Lung (tissue), 16 donors: ENCODE data around the gene ZNF436. TPM values are rescaled to one million over a fixed set of nuclear protein-coding genes. Genes with fewer than 3 reads are reported as not detected.

Experiments used
- ATAC-seq: fragments of 200-7000 bp; cut with Tn5 transposase; one replicate; pipeline ENCODE4 v1.9.1; 2020; ENCODE audit warnings: moderate number of reproducible peaks; ENCODE audit not compliant: insufficient read depth, low FRiP score
- DNase-seq, 3 donors: peaks; one replicate each; pipeline ENCODE4 v3.0.0-alpha.2; 2013 to 2017
- H3K27ac ChIP-seq, 2 donors: one replicate each; pipeline ENCODE4 v1.5.1; 2013; ENCODE audit warnings: mild to moderate bottlenecking in 2 of 2, moderate library complexity in 2 of 2, control low read depth in 1 of 2, inconsistent platforms in 1 of 2, low read depth in 1 of 2, low read length in 1 of 2
- H3K27me3 ChIP-seq, 3 donors: one replicate each; pipeline ENCODE4 v1.5.1; 2013; ENCODE audit warnings: low read length in 2 of 3; ENCODE audit not compliant: control insufficient read depth in 3 of 3, insufficient read depth in 3 of 3
- H3K36me3 ChIP-seq, 4 donors: one replicate each; pipeline ENCODE4 v1.5.1; 2013; ENCODE audit warnings: low read length in 4 of 4, mild to moderate bottlenecking in 1 of 4, moderate library complexity in 1 of 4; ENCODE audit not compliant: control insufficient read depth in 4 of 4, insufficient read depth in 4 of 4
- H3K4me1 ChIP-seq, 5 donors: one replicate each; pipeline ENCODE4 v1.5.1; 2013; ENCODE audit warnings: low read length in 5 of 5, mild to moderate bottlenecking in 2 of 5, moderate library complexity in 1 of 5; ENCODE audit not compliant: control insufficient read depth in 5 of 5, insufficient read depth in 5 of 5
- H3K4me3 ChIP-seq: one replicate; pipeline ENCODE4 v1.5.1; 2013; ENCODE audit warnings: mild to moderate bottlenecking, control low read depth, moderate library complexity
- H3K9ac ChIP-seq, 2 donors: one replicate each; pipeline ENCODE4 v1.5.1; 2013; ENCODE audit warnings: low read length in 2 of 2, control low read depth in 1 of 2; ENCODE audit not compliant: insufficient read depth in 1 of 2
- H3K9me3 ChIP-seq, 4 donors: one replicate each; pipeline ENCODE4 v1.5.1; 2013; ENCODE audit warnings: low read length in 3 of 4, mild to moderate bottlenecking in 1 of 4, moderate library complexity in 1 of 4; ENCODE audit not compliant: control insufficient read depth in 4 of 4, insufficient read depth in 3 of 4
- WGBS, 2 donors: extraction: QIAGEN DNeasy Blood & Tissue Kit; methylation state at CpG; one replicate each; pipeline ENCODE4 v1.1.7; 2013; 5-methylcytosine and 5-hydroxymethylcytosine counted together
- long read RNA-seq, 5 donors: transcript quantifications; one replicate each; lab custom pipeline, GENCODE V29; 2026
- polyA plus RNA-seq, 2 donors: library from polyadenylated mRNA; stranded (reverse); fragments of 200-250 nt; gene quantifications; one replicate each; pipeline ENCODE4 v1.2.1, GENCODE V29; 2013
- total RNA-seq, 2 donors: library from RNA; depleted of rRNA in 1 of 2; stranded (reverse); fragments of >200 nt in 1 of 2; gene quantifications; one replicate each; pipeline ENCODE4 v1.2.1, GENCODE V29; 2014 to 2021
- TF ChIP-seq, protein P1 (sequence below): IDR thresholded peaks from 2 replicates; pipeline ENCODE4 v1.5.1; 2012; ENCODE audit warnings: mild to moderate bottlenecking; ENCODE audit errors: control extremely low read depth, extremely low read depth
- donor health status: control.
- donor health status: control.
- donor health status: Bipolar disorder and iron deficiency.
- donor health status: healthy.
- donor health status: DM: yes; HTN: yes; CAD: no.

The ZNF436 gene
- total RNA-seq = 10 to 100 TPM in 1 of 2 donors, 1 to 10 TPM in 1; 8.9 to 30.9 TPM
- 1 to 10 TPM; 2.1 to 4.2 TPM for polyA plus RNA-seq
- long read RNA-seq, donor 1, full-length matches to known transcripts = 12 of 12 reads
- long read RNA-seq, donor 1, partial matches to known transcripts = 0 of 12 reads
- long read RNA-seq, donor 1, other reads (novel, unspliced or antisense) = 0 of 12 reads
- long read RNA-seq, donor 2, full-length matches to known transcripts = 7 of 7 reads
- long read RNA-seq, donor 2, partial matches to known transcripts = 0 of 7 reads
- long read RNA-seq, donor 2, other reads (novel, unspliced or antisense) = 0 of 7 reads
- long read RNA-seq, donor 3, full-length matches to known transcripts = 5 of 5 reads
- long read RNA-seq, donor 3, partial matches to known transcripts = 0 of 5 reads
- long read RNA-seq, donor 3, other reads (novel, unspliced or antisense) = 0 of 5 reads
- long read RNA-seq, donor 4, full-length matches to known transcripts = 3 of 3 reads
- long read RNA-seq, donor 4, partial matches to known transcripts = 0 of 3 reads
- long read RNA-seq, donor 4, other reads (novel, unspliced or antisense) = 0 of 3 reads
- long read RNA-seq, donor 5, full-length matches to known transcripts = 7 of 7 reads
- long read RNA-seq, donor 5, partial matches to known transcripts = 0 of 7 reads
- long read RNA-seq, donor 5, other reads (novel, unspliced or antisense) = 0 of 7 reads

DNA sequence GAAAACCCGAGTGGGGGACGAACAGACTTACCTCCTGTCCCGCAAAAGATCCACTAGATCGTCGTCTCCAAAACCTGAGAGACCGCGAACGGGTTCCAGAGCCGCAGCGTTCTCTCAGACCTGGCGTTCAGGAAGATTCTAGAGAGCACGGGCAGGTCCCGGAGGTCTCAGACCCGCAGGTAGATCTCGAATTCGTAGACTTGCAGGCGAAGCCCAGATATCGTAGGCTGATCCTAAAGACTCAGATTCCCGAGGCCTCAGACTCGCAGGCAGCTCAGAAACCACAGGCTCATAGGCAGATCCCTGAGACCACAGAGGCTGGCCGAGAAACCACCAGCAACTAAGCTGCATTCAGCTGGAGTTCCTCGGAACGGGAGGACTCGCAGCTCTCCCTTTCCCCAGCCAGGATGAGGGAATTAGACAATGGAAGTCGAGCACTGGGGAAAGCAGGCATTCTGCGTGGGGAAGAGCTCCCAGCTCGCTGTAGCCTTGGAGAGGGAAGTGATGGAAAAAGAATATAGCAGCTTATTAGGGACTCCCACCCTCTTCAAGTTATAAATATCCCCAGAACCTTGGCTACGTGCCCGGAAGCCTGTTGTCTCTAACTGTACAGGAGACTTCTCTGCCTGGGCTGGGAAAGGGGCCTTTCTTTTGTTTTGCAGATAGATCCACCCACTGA lies at the start of gene ZNF436:
ZNF436 (minus strand) TSS at position 502 of the 679 bp plus-strand sequence. CDS start 1,831 bp downstream, outside the sequence.
- ATAC-seq = no peak

DNA sequence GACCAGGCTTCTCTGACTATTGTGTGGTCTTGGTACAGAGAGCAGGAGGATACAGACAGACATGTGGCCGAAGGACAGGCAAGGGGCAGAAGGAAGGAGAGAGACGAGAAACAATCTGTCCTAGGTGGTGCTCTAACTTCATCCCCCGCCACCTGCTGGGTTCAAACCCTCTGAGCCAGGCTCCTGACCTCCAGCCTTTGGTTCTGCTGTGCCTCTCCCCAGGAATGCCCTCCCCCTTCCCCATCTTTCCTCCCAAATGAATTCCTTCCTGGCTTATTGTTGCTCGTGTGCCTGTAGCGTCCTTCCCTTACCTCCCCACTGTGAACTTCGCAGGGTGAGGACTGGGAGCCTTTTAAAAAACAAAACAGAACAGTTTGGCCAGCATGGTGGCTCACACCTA lies 49.5 kb upstream of the ZNF436 start:
- no peaks in the 10 kb centered on the region for H3K9me3 ChIP-seq
- no peak overlapping the region for H3K27ac ChIP-seq
- no peak for ATAC-seq
- H3K9ac ChIP-seq = no peak overlapping the region
- H3K27me3 ChIP-seq = no peaks in the 10 kb centered on the region
- peaks cover 0 to 3% (median under 1%) of the 10 kb centered on the region in 4 donors for H3K36me3 ChIP-seq
- 76 to 89% methylated on average over 5 to 6 of the region's 6 CpGs for WGBS, 2 donors
- peaks cover 13 to 27% (median 20%) of the 10 kb centered on the region in 5 donors for H3K4me1 ChIP-seq
- H3K4me3 ChIP-seq = no peak overlapping the region
- TF ChIP-seq, protein P1, sequence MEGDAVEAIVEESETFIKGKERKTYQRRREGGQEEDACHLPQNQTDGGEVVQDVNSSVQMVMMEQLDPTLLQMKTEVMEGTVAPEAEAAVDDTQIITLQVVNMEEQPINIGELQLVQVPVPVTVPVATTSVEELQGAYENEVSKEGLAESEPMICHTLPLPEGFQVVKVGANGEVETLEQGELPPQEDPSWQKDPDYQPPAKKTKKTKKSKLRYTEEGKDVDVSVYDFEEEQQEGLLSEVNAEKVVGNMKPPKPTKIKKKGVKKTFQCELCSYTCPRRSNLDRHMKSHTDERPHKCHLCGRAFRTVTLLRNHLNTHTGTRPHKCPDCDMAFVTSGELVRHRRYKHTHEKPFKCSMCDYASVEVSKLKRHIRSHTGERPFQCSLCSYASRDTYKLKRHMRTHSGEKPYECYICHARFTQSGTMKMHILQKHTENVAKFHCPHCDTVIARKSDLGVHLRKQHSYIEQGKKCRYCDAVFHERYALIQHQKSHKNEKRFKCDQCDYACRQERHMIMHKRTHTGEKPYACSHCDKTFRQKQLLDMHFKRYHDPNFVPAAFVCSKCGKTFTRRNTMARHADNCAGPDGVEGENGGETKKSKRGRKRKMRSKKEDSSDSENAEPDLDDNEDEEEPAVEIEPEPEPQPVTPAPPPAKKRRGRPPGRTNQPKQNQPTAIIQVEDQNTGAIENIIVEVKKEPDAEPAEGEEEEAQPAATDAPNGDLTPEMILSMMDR = no peak
- DNase-seq = no peak

More for the DNA sequence above, at the start of gene ZNF436:
- Histone ChIP-seq H3K27me3 (no peaks in the 10 kb centered on the region), H3K9me3 (peaks cover 0 to 10% (median 2%) of the 10 kb centered on the region in 4 donors), H3K4me3 (peak within 1 kb of the TSS; percentile 80), H3K4me1 (peaks cover 12 to 28% (median 17%) of the 10 kb centered on the region in 5 donors), H3K36me3 (peaks cover 0 to 33% (median 11%) of the 10 kb centered on the region in 4 donors), H3K27ac (peak within 1 kb of the TSS; percentile 94 to 95), H3K9ac (peak within 1 kb of the TSS; percentile 87 to 98)
- TF ChIP-seq, protein P1 = no peak
- DNase-seq = peak; percentile 94 to 98 (median 98)
- 0 to 1% methylated on average over 29 of the region's 29 CpGs for WGBS, 2 donors

DNA sequence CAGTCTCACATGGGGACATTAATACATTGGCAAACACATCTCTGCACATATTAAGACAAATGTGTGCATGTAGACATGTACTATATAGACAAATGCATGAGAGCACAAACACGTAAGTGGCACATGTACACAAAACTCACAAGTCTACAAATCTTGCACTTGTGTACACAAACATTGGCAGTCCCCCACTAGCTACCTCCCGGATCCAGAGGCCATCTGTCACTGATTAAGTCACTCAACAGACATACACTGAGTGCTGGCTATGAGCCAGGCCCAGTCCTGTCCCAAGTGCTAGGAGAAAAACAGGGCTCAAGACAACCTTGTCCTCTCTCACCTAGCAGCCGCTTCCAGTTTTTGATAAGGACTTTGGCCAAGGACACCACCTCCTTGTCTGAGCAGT lies 47.9 kb upstream of the ZNF436 start:
- peaks cover 0 to 3% (median under 1%) of the 10 kb centered on the region in 4 donors for H3K36me3 ChIP-seq
- no peak overlapping the region for H3K4me3 ChIP-seq
- DNase-seq (peak; percentile 13 to 48 (median 24)), ATAC-seq (no peak)
- H3K27ac ChIP-seq = no peak overlapping the region
- H3K9ac ChIP-seq = no peak overlapping the region
- WGBS, 2 donors = 55 to 67% methylated on average over 3 of the region's 3 CpGs
- no peaks in the 10 kb centered on the region for H3K9me3 ChIP-seq
- peaks cover 8 to 17% (median 10%) of the 10 kb centered on the region in 5 donors for H3K4me1 ChIP-seq
- TF ChIP-seq, protein P1 = no peak
- H3K27me3 ChIP-seq = no peaks in the 10 kb centered on the region
